GM19035 (cell line): Measurements from ENCODE around the gene NEU1.

Experiments used
- ATAC-seq: cut with Tn5 transposase; IDR thresholded peaks from one replicate; pipeline ENCODE4 v1.9.1; 2021; ENCODE audit not compliant: unreplicated experiment

Gene NEU1

GRCh38 chr6:31896856-31897611 is 34.4 kb upstream of the NEU1 start:
- no peak for ATAC-seq

DNA sequence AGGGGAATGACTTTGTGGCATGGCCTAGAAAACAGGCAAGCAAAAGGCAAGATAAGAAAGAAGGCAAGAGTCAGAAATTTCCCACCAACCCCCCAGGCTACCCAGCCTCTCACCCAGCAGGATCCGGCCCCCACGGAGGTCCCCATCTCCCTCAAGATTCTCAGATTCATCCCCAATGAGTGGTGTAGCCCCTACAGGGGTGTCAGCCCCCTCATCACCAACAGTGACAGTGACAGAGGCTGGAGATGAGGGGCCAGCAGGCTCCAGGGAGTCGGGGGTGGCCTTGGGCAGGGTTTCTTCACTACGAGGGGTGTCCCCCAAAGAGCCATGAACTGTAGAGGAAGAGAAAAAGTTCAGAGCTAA is 33.9 kb upstream of the NEU1 start:
- no peak for ATAC-seq

DNA sequence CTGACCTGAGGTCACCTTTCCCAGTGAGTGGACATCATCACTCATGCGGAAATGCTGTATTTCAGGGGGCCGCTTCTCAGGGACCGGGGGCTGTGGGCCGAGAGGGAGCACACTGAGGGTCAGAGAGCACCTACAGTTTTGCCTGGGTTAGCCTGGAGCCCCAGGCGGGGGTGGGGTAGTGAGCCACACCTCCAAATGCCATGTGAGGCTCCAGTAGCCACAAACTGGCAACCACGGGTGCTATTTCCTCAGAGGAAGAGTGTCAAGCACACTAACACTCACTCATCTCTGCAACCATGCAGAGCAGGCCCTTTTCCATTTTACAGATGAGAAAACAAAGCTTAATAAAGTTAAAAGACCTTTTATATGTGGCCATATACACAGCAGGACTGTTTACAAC is 30.2 kb upstream of the NEU1 start:
- ATAC-seq, result no peak

GRCh38 chr6:31889331-31889972 is 26.8 kb upstream of the NEU1 start:
- no peak for ATAC-seq

GRCh38 chr6:31888276-31889258 is 25.9 kb upstream of the NEU1 start:
- ATAC-seq, result no peak

GRCh38 chr6:31887173-31888007 is 24.8 kb upstream of the NEU1 start:
- no peak for ATAC-seq

DNA sequence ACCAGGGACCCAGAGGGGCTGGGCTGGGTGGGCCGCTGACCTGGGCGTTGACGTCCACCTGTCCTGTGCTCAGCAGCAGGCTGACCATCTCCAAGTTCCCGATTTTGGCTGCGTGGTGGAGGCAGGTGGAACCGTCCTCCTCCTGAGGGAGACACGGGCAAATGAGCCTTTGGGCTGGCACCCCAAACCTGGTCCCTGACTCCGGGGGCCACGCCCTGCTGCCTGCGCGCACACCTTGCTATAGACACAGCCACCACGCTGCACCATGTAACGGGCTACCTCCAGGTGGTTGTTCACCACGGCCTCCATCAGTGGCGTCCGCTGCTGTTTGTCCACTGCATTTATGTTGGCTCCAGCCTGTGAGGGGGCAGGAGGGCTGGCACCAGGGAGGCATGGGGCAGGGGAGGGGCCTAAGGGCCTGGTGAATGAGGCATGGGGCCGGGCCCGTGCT is 23.9 kb upstream of the NEU1 start:
- no peak for ATAC-seq

GRCh38 chr6:31884528-31885035 is 22.0 kb upstream of the NEU1 start:
- ATAC-seq, result no peak

GRCh38 chr6:31883676-31884075 is 21.1 kb upstream of the NEU1 start:
- no peak for ATAC-seq

- no peak for ATAC-seq
Measured at GRCh38 chr6:31882344-31882743, 19.7 kb upstream of the NEU1 start.

- ATAC-seq, result no peak
Measured at GRCh38 chr6:31881136-31881859, 18.7 kb upstream of the NEU1 start.

- no peak for ATAC-seq
Measured at GRCh38 chr6:31880616-31881015, 18.0 kb upstream of the NEU1 start.

DNA sequence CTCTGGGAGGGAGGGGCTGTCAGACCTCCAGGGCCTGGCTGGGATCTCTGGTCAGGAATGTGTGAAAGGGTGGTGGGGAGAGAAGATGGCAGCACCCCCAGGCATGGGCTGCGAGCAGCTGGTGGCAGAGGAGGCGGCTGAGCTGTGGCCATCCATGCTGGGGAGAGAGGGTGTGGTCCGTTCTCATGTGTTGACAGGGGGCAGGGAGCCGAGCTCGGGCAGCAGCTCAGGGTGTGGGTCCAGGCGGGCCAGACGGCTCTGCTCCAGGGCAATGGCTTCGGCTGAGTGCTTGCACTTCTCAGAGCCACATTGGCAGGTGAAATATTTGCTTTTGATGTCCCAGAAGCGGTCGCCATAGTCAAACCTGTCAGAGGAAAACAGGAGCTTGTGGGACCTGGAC is 17.3 kb upstream of the NEU1 start:
- no peak for ATAC-seq

- no peak for ATAC-seq
Measured at GRCh38 chr6:31879143-31879542, 16.5 kb upstream of the NEU1 start.

DNA sequence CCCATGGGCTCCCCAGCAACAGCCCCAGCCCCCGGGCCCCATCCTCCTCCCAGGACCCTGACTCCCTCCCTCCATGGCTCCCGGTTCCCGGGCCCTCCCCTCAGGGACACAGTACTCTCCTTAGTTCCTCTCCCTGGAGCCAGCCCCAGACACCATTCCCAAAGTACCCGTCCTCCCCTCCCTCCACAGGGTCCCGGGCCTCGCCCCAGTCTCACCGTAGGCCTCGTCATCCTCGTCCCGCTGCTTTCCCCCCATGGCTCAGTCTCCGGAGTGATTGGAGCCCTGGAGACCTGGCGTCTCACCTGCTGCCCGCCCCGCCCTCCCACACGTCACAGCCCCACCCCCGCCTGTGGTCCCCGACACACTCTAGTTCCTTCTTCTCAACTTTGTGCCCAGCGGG is 16.1 kb upstream of the NEU1 start, which contains the start of gene SLC44A4:
TSS of gene SLC44A4 (minus strand) at position 272 of the 400 bp plus-strand sequence. CDS start at position 255, 17 bp downstream.
- no peak for ATAC-seq

GRCh38 chr6:31878222-31878621 is 15.6 kb upstream of the NEU1 start:
- ATAC-seq, result no peak

DNA sequence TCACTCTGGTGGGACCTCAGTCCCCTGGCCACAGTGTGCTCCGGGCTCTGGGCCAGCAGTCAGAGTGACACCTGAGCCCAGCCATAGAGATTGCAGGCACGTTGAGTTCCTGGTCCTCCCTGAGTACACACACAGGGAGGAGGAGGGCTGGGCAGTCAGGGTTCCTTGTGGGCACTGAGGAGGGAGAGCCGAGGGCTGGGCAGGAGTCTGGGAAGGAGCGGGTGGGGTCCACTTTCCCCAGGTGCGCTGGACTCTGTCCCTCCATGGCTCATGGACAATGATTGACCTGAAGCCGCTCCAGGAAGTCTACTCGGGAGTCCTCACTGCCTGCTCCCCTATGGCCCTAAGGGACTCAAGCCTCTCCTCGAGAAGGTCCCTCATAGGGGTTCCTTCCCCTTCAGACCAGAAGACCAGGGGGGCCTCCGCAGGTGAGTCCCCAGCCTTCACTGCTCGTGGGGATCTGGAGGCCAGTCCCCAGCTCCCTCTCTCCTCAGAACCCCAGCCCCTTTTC is 15.1 kb upstream of the NEU1 start:
- ATAC-seq, result no peak

DNA sequence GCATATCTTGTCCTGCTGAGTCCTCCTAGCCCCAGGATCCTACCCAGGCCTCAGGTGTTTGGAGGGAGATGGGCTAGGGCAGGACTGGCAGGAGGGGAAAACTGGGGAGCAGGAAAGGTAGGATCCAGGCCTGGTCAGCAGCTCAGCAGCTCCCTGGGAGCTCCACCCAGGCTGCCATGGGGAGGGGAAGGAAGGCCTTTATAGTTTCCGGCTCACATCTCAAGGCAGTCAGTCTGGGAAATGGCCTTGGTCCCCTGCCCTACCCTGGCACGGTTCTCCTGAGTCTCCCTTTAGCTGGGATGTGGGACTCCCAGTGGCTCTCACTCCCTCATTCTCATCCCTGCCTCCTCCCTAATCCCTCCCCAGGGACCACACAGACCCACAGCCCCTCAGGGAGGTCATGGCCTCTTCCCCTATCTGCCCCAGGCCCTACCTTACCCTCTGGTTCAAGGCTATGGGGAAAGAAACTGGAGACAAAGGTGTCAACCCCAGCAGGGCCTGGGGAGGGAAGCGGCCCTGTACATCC is 14.6 kb upstream of the NEU1 start:
- no peak for ATAC-seq

GRCh38 chr6:31876357-31876756 is 13.7 kb upstream of the NEU1 start:
- no peak for ATAC-seq
